Measurements from ENCODE around the gene CDK5R1. TPM values are rescaled to one million over a fixed set of nuclear protein-coding genes. Genes with fewer than 3 reads are reported as not detected.

CDK5R1 gene
- total RNA-seq: 0.33 and 0.51 TPM in 2 replicates
- 0.46 and 0.56 TPM in 2 replicates for polyA plus RNA-seq
- polyA plus RNA-seq (2012): 0.51 and 0.60 TPM in 2 replicates
- 0.30 TPM in 1 of 2 replicates, not detected in the other for polyA minus RNA-seq (ENCODE audit: low replicate concordance)

GRCh38 chr17:32486701-32487472 is at the start of gene CDK5R1:
TSS of gene CDK5R1 (plus strand) at chr17:32486993. CDS start at chr17:32487621, 628 bp downstream.
- Histone ChIP-seq H3K4me2 (ENCODE audit: extremely low read depth, insufficient read depth, low read length) (peak within 1 kb of the TSS; percentile 94), H3K9ac (ENCODE audit: insufficient read depth, low read length) (peak within 1 kb of the TSS; percentile 63), H2AFZ (ENCODE audit: low read length) (peak within 1 kb of the TSS; percentile 71), H3K36me3 (ENCODE audit: control insufficient read depth, insufficient read depth, low read length) (peaks cover 2% of the 10 kb centered on the region), H4K20me1 (ENCODE audit: control insufficient read depth, extremely low read depth, insufficient read depth, low read length) (no peaks in the 10 kb centered on the region), H3K4me1 (ENCODE audit: control insufficient read depth, extremely low read depth, insufficient read depth, low read length) (peaks cover 8% of the 10 kb centered on the region), H3K9me3 (ENCODE audit: control insufficient read depth, insufficient read depth, low read depth, low read length) (no peaks in the 10 kb centered on the region), H3K27ac (ENCODE audit: insufficient read depth, low read length) (peak within 1 kb of the TSS; percentile 48), H3K79me2 (ENCODE audit: control insufficient read depth, insufficient read depth, low read length) (no peaks in the 10 kb centered on the region), H3K27me3 (ENCODE audit: control insufficient read depth, insufficient read depth, low read length) (no peaks in the 10 kb centered on the region), H3K4me3 (replicated peaks in 1 of 4; ENCODE audit: control extremely low read depth in 1 of 4, insufficient read depth in 1 of 4, low read depth in 3 of 4, low read length in 4 of 4) (peak within 1 kb of the TSS; percentile 46 to 59 (median 52))
- TF ChIP-seq CTCF (conservative IDR thresholded peaks at IDR 0.05 in 1 of 2, IDR thresholded peaks at IDR 0.05 in 1 of 2; ENCODE audit: low read depth in 1 of 2, low read length in 2 of 2): no peak
- no peak for TF ChIP-seq EZH2 (IDR thresholded peaks at IDR 0.05; ENCODE audit: low read length, missing control alignments)
- DNase-seq (ENCODE audit: low read depth in 2 of 2): peak; percentile 48 to 61

- Histone ChIP-seq H3K27me3 (ENCODE audit: control insufficient read depth, insufficient read depth, low read length) (no peaks in the 10 kb centered on the region), H3K27ac (ENCODE audit: insufficient read depth, low read length) (no peak overlapping the region), H3K9me3 (ENCODE audit: control insufficient read depth, insufficient read depth, low read depth, low read length) (no peaks in the 10 kb centered on the region), H3K4me1 (ENCODE audit: control insufficient read depth, extremely low read depth, insufficient read depth, low read length) (no peaks in the 10 kb centered on the region), H3K4me2 (ENCODE audit: extremely low read depth, insufficient read depth, low read length) (no peak overlapping the region), H4K20me1 (ENCODE audit: control insufficient read depth, extremely low read depth, insufficient read depth, low read length) (peaks cover 2% of the 10 kb centered on the region), H3K9ac (ENCODE audit: insufficient read depth, low read length) (no peak overlapping the region), H3K4me3 (replicated peaks in 1 of 4; ENCODE audit: control extremely low read depth in 1 of 4, insufficient read depth in 1 of 4, low read depth in 3 of 4, low read length in 4 of 4) (no peak overlapping the region), H2AFZ (ENCODE audit: low read length) (no peak overlapping the region), H3K79me2 (ENCODE audit: control insufficient read depth, insufficient read depth, low read length) (peaks cover 13% of the 10 kb centered on the region), H3K36me3 (ENCODE audit: control insufficient read depth, insufficient read depth, low read length) (no peaks in the 10 kb centered on the region)
- DNase-seq (ENCODE audit: low read depth in 2 of 2): no peak
- TF ChIP-seq CTCF (conservative IDR thresholded peaks at IDR 0.05 in 1 of 2, IDR thresholded peaks at IDR 0.05 in 1 of 2; ENCODE audit: low read depth in 1 of 2, low read length in 2 of 2) (no peak), EZH2 (IDR thresholded peaks at IDR 0.05; ENCODE audit: low read length, missing control alignments) (no peak)
Observed at GRCh38 chr17:32440722-32441121, 46.1 kb upstream of the CDK5R1 start.

- H3K36me3 ChIP-seq (ENCODE audit: control insufficient read depth, insufficient read depth, low read length): no peaks in the 10 kb centered on the region
- no peak overlapping the region for H2AFZ ChIP-seq (ENCODE audit: low read length)
- DNase-seq (ENCODE audit: low read depth in 2 of 2): no peak
- H3K4me2 ChIP-seq (ENCODE audit: extremely low read depth, insufficient read depth, low read length): no peak overlapping the region
- TF ChIP-seq CTCF (conservative IDR thresholded peaks at IDR 0.05 in 1 of 2, IDR thresholded peaks at IDR 0.05 in 1 of 2; ENCODE audit: low read depth in 1 of 2, low read length in 2 of 2) (no peak), EZH2 (IDR thresholded peaks at IDR 0.05; ENCODE audit: low read length, missing control alignments) (no peak)
- no peak overlapping the region for H3K4me3 ChIP-seq (replicated peaks in 1 of 4; ENCODE audit: control extremely low read depth in 1 of 4, insufficient read depth in 1 of 4, low read depth in 3 of 4, low read length in 4 of 4)
- no peaks in the 10 kb centered on the region for H3K27me3 ChIP-seq (ENCODE audit: control insufficient read depth, insufficient read depth, low read length)
- H3K27ac ChIP-seq (ENCODE audit: insufficient read depth, low read length): no peak overlapping the region
- H3K79me2 ChIP-seq (ENCODE audit: control insufficient read depth, insufficient read depth, low read length): peaks cover 25% of the 10 kb centered on the region
- no peak overlapping the region for H3K9ac ChIP-seq (ENCODE audit: insufficient read depth, low read length)
- H3K9me3 ChIP-seq (ENCODE audit: control insufficient read depth, insufficient read depth, low read depth, low read length): no peaks in the 10 kb centered on the region
- peaks cover 2% of the 10 kb centered on the region for H4K20me1 ChIP-seq (ENCODE audit: control insufficient read depth, extremely low read depth, insufficient read depth, low read length)
- no peaks in the 10 kb centered on the region for H3K4me1 ChIP-seq (ENCODE audit: control insufficient read depth, extremely low read depth, insufficient read depth, low read length)
Observed at GRCh38 chr17:32441886-32442285, 44.9 kb upstream of the CDK5R1 start.

All from fibroblast of lung (primary cell).